AML-193 (cell line): ENCODE results near the gene RAI1.

Experiments
- DNase-seq, 2 experiments: peaks; one replicate each; lab custom pipeline; 2025; lab: John Stamatoyannopoulos, UW

The RAI1 gene

GRCh38 chr17:17719199-17719940, 38.1 kb downstream of the RAI1 start:
- DNase-seq = no peak

GRCh38 chr17:17719966-17720543, 38.8 kb downstream of the RAI1 start:
- no peak for DNase-seq

GRCh38 chr17:17721140-17721668, 39.9 kb downstream of the RAI1 start:
- no peak for DNase-seq

GRCh38 chr17:17722081-17722905, 41.0 kb downstream of the RAI1 start:
- no peak for DNase-seq

GRCh38 chr17:17722906-17723353, 41.7 kb downstream of the RAI1 start:
- no peak for DNase-seq

- no peak for DNase-seq
Measured at GRCh38 chr17:17723354-17724261, 42.4 kb downstream of the RAI1 start.

GRCh38 chr17:17724307-17725010, 43.2 kb downstream of the RAI1 start:
- no peak for DNase-seq

GRCh38 chr17:17725011-17725751, 43.9 kb downstream of the RAI1 start:
- DNase-seq = no peak

GRCh38 chr17:17725752-17726457, 44.6 kb downstream of the RAI1 start:
- no peak for DNase-seq

GRCh38 chr17:17726458-17727060, 45.3 kb downstream of the RAI1 start:
- no peak for DNase-seq

GRCh38 chr17:17727111-17727659, 45.9 kb downstream of the RAI1 start:
- DNase-seq = no peak

- DNase-seq = no peak
Measured at GRCh38 chr17:17728146-17728545, 46.9 kb downstream of the RAI1 start.

GRCh38 chr17:17728550-17729251, 47.4 kb downstream of the RAI1 start:
- no peak for DNase-seq

GRCh38 chr17:17729620-17730249, 48.5 kb downstream of the RAI1 start:
- DNase-seq = no peak

- DNase-seq = no peak
Measured at GRCh38 chr17:17730250-17730935, 49.1 kb downstream of the RAI1 start.

GRCh38 chr17:17732444-17732843, 51.2 kb downstream of the RAI1 start:
- DNase-seq = no peak
